GM21423 (cell line): Measurements from ENCODE around the gene TIMP3.

Experiments used
- ATAC-seq: cut with Tn5 transposase; IDR thresholded peaks from one replicate; pipeline ENCODE4 v1.9.1; 2021; ENCODE audit warnings: mild to moderate bottlenecking, moderate library complexity; ENCODE audit not compliant: unreplicated experiment

TIMP3 gene

GRCh38 chr22:32805361-32805881 lies 3.9 kb downstream of the TIMP3 start:
- ATAC-seq = no peak

- no peak for ATAC-seq
Observed at GRCh38 chr22:32806296-32806695, 4.8 kb downstream of the TIMP3 start.

- no peak for ATAC-seq
Observed at GRCh38 chr22:32808038-32808445, 6.5 kb downstream of the TIMP3 start.

GRCh38 chr22:32809786-32810554 lies 8.5 kb downstream of the TIMP3 start:
- no peak for ATAC-seq

GRCh38 chr22:32810555-32811133 lies 9.1 kb downstream of the TIMP3 start:
- no peak for ATAC-seq

GRCh38 chr22:32811788-32812545 lies 10.5 kb downstream of the TIMP3 start:
- ATAC-seq = no peak

- no peak for ATAC-seq
Observed at GRCh38 chr22:32814285-32814860, 12.9 kb downstream of the TIMP3 start.

GRCh38 chr22:32815059-32815458 lies 13.6 kb downstream of the TIMP3 start:
- no peak for ATAC-seq

- no peak for ATAC-seq
Observed at GRCh38 chr22:32815943-32816342, 14.4 kb downstream of the TIMP3 start.

GRCh38 chr22:32817137-32817730 lies 15.7 kb downstream of the TIMP3 start:
- no peak for ATAC-seq

- ATAC-seq = no peak
Observed at GRCh38 chr22:32818446-32819115, 17.1 kb downstream of the TIMP3 start.

GRCh38 chr22:32819120-32819519 lies 17.6 kb downstream of the TIMP3 start:
- no peak for ATAC-seq

- ATAC-seq = no peak
Observed at GRCh38 chr22:32820131-32821119, 18.9 kb downstream of the TIMP3 start.

GRCh38 chr22:32822179-32822877 lies 20.8 kb downstream of the TIMP3 start:
- ATAC-seq = no peak

- no peak for ATAC-seq
Observed at GRCh38 chr22:32823024-32823730, 21.7 kb downstream of the TIMP3 start.

GRCh38 chr22:32824531-32825312 lies 23.2 kb downstream of the TIMP3 start:
- ATAC-seq = no peak

- ATAC-seq = no peak
Observed at GRCh38 chr22:32826537-32826936, 25.0 kb downstream of the TIMP3 start.
